NCI-H345 (cell line): ENCODE results near the gene MYL6B.

Experiments
- DNase-seq: peaks from one replicate; lab custom pipeline; 2025; lab: John Stamatoyannopoulos, UW

The MYL6B gene

DNA sequence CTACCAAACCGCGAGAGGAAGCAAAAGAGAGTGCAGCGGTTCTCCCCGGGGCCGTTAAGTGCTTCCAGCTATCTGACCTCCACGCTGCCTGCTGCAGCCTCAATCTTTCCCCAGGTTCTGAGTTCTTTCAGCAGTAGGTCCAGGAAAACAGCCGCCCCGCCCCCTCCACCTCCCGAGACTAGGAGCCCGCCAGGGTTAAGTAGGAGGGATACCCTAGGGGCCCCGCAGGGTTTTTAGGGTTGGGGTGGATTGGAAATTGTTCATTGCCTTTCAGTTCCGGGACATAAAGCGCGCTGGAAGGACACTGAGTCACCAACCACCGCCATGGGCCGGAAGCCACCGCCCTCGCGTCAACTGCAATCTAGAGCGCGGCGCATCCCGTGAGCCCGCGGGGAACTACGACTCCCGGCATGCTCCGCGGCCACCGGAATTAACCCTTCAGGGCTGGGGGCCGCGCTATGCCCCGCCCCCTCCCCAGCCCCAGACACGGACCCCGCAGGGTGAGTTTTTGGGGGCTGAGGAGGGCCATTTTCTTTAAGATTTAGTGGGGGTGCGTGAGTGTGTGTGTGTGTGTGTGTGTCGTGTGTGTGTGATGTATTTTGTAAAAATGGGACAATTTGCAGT, at the start of gene MYL6B:
Gene MYL6B (plus strand): TSS at position 456 of the 624 bp plus-strand sequence. CDS start 1,332 bp downstream, outside the sequence.
- DNase-seq, result peak; percentile 94

DNA sequence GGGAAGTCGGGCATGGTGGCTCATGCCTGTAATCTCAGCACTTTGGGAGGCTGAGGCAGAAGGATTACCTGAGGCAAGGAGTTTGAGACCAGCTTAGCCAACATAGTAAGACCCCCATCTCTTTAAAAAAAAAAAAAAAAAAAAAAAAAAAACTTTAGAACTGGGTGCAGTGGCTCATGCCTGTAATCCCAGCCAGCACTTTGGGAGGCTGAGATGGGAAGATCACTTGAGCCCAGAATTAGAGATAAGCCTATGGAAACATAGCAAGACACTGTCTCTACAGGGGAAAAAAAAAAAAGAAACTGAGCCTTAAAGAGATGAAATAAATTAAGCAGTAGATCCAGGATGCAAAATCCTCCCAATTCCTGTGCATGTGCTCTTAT, 49.7 kb upstream of the MYL6B start:
- no peak for DNase-seq

DNA sequence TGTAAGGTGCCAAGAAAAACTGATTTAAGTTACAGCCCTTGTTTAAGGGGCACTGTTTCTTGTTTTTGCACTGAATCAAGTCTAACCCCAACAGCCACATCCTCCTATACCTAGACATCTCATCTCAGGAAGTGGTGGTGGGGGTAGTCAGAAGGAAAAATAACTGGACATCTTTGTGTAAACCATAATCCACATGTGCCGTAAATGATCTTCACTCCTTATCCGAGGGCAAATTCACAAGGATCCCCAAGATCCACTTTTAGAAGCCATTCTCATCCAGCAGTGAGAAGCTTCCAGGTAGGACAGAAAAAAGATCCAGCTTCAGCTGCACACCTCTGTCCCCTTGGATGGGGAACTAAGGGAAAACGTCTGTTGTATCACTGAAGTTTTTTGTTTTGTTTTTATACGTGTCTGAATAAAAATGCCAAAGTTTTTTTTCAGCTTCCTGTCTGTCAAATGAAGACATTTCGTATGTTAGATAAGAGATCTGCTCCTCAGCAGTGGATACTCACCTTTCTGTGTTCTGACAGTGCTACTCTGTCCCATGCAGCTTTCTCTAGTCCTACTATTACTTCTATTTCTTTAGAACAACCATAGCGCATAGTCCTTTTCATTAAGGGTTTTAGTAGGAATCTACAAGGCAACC, 49.2 kb upstream of the MYL6B start:
- DNase-seq, result no peak

DNA sequence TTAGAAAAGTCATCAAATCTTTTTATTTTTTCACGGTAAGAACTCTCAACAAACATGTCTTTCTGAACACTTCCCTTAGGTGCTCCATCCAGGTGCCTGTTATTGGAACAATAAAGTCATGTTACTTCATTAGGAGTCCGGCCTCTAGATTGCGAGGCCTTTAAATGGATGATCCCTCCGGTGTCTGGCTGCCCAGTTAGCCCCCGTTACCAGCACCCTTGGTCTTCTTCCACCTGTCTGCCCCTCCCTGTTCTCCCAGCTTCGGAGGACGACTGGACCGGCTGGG, 48.6 kb upstream of the MYL6B start:
- DNase-seq, result no peak

DNA sequence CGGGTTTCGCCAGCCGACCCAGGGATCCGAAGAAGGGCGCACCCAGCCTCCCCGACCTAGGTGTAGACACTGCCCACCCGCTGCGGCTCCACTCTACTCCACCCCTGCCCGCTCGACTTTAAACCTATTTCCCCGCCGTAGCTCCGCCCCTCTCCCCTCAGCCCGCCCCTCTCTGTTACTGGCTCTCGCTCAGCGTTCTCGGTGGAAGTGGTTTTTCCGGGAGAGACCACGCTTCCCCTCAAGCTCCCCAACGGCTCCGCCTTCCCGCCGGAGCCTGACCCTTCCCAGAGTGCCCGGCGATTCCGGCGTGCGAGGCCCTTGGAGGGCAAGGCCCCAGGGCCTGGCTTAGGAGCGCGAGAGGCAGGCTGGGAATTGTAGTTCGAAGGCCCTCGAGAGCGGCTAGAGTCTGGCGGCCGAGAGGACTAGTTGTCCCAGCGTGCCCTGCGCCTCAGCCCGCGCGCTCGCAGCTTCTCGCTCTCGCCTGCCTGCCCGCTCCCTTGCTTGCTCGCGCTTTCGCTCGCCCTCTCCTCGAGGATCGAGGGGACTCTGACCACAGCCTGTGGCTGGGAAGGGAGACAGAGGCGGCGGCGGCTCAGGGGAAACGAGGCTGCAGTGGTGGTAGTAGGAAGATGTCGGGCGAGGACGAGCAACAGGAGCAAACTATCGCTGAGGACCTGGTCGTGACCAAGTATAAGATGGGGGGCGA, 48.1 kb upstream of the MYL6B start, which contains the start of gene PA2G4:
Gene PA2G4 (plus strand): TSS at position 451 of the 706 bp plus-strand sequence. CDS start 179 bp downstream, at position 630.
- DNase-seq, result peak; percentile 99

DNA sequence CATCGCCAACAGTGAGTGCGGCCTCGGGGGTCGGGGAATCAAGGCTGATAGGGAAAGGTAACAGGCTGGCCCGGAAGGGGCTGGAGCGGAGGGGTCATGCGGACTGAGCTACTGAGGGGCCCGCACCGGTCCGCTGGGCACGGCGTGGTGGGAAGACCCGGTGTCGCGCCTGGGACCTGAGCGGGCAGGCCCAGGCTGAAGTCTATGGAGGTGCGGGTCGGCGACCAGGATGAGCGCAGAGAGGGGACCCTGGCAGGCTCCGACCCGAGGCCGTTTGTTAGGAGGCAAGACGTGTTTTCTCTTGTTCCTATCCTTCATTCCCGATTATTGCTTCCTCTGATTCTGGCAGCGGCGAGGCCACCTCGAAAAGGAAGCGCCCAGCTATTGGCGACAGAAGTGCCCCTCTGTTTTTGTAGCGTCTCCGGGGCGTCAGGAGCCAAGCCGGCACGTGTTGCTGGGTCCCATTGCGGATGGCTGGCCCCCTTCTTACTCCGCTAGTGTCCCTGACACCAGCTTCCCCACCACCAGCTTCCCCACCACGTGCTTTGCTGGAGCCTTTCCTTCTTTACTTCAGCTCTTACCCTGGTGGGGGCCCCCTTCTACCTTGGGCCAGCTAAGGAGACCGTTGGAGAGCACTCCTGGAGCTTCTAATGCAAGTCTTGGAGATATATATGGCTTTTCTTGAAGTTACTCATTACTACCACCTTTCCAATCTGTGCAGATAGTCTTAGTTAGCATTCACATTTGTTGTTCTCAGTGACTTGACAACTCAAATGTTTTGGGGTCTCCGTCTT, 47.4 kb upstream of the MYL6B start:
- no peak for DNase-seq

DNA sequence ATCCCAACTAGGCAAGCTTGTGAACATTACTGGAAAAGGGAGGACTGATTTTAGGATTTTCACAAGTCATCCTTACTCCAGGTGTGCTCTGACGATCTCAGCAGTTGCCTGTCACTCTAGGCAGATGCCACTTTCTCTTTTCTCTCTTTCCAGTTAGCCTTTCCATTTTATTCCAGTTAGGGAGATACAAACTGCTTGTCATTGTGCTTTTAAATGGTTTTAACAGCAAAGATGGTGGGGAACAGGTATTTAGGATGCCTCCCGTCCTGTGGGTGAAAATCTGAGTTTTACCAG, 46.8 kb upstream of the MYL6B start:
- no peak for DNase-seq

DNA sequence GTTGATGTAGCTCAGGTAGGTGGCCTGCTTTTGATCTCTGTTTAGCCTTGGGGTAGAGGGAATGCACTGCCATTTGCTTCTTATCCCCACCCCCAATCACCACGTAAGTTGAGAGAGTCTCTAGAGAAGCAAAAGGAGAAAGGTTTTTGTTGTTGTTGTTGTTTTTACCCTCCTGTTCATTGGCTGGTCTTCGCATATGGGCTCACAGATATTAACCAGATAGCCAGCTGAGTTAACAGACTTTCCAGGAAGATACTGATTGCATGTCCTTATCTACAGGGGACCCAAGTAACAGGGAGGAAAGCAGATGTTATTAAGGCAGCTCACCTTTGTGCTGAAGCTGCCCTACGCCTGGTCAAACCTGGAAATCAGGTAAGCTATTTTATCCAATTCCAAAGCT, 45.1 kb upstream of the MYL6B start:
- DNase-seq, result no peak

DNA sequence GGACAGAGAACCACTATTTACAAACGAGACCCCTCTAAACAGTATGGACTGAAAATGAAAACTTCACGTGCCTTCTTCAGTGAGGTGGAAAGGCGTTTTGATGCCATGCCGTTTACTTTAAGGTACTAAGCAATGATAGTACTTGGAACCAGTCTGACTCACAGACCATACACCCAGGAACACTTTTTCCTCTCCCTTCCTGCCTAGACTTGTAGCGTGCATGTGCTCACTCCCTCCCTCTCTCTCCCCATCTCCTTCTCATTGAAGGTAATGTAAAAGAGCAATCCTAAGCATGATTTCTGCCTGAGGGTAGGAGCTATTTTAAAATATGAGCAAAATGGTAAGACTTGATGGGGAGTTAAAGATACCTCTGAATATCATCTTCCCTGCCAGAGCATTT, 41.8 kb upstream of the MYL6B start:
- DNase-seq, result no peak

DNA sequence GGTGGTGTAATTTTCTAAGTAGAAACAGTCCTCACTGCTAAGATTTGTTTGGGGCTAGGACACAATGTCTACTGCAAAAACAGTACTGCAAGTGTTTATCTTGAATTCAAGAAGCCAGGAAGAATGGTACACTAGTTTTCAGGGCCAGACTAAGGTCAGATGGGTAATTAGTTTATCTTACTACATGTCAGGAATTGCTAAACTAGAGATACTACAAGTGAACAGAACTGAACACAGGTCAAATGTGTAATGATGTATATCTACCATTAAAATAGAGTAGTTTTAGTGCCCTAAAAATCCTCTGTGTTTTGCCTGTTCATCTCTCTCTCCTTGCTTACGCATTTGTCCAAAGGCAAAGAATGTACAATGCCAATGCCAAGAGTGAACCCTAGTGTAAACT, 38.3 kb upstream of the MYL6B start:
- no peak for DNase-seq

DNA sequence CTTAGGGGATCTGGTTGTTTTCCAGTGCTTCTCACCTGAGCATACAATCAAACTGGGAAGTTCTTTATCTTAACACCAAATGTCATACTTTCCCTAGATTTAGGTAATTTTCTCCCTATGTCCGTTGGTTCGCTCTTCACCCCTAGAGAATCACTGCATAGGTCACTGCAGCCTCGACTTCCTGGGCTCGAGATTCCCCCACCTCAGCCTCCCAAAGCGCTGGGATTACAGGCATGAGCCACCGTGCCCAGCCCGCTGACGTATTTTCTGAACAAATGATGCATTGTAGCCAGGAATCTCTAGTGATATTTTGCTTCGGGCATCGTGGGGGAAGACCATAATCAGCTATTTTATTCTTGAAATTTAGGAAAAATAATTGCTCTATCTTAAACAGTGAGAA, 37.1 kb upstream of the MYL6B start:
- DNase-seq, result no peak

DNA sequence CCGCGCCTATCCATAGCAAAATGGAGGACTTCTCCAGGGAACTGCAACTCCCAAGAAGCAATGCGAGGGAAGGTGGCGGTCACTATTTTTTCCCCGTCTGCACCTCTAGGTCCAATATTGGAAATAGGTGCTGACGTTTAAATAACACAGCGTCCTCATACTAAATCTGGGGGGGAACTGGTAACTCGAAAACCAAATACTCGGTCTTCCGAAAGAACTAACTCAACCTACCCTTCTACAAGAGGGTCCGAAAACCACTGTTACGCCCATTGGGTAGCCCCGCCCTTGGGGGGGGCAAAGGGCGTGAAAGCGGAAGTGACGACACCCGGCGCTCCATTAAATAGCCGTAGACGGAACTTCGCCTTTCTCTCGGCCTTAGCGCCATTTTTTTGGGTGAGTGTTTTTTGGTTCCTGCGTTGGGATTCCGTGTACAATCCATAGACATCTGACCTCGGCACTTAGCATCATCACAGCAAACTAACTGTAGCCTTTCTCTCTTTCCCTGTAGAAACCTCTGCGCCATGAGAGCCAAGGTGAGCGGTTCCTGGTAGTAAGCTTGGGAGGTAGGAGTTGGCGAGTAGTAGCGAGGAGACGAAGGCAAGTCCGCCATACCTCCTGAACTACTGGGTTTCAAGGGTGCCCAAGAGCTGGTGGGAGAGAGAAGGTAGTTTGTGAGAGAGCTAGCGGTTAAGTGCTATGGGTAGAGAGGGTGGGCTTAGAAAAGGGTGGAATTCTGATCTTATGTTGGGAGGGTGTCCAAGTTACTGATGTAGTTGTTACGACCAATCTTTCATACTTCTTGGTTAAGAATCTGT, 35.9 kb upstream of the MYL6B start, which contains the start of gene RPL41:
Gene RPL41 (plus strand): TSS at position 367 of the 815 bp plus-strand sequence.
- peak; percentile 97 for DNase-seq

DNA sequence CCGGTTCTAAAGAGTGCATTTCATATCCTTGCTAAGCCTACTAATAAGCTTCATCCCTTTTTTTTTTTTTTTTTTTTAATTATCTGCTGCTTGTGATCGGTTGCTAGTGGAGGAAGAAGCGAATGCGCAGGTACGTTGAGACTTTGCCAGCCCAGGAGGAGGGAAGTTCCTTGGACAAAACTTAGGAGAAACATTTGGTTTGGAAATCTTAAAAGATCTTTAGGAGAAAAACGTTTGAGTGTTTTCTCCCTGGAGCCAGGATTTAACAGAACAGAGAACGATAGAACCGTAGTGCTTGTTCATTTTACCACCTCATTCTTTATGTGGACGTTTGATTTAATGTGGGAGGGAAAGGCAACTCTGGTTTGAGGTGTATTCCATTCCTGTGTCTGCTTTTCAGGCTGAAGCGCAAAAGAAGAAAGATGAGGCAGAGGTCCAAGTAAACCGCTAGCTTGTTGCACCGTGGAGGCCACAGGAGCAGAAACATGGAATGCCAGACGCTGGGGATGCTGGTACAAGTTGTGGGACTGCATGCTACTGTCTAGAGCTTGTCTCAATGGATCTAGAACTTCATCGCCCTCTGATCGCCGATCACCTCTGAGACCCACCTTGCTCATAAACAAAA, 35.2 kb upstream of the MYL6B start:
- DNase-seq, result peak; percentile 22

DNA sequence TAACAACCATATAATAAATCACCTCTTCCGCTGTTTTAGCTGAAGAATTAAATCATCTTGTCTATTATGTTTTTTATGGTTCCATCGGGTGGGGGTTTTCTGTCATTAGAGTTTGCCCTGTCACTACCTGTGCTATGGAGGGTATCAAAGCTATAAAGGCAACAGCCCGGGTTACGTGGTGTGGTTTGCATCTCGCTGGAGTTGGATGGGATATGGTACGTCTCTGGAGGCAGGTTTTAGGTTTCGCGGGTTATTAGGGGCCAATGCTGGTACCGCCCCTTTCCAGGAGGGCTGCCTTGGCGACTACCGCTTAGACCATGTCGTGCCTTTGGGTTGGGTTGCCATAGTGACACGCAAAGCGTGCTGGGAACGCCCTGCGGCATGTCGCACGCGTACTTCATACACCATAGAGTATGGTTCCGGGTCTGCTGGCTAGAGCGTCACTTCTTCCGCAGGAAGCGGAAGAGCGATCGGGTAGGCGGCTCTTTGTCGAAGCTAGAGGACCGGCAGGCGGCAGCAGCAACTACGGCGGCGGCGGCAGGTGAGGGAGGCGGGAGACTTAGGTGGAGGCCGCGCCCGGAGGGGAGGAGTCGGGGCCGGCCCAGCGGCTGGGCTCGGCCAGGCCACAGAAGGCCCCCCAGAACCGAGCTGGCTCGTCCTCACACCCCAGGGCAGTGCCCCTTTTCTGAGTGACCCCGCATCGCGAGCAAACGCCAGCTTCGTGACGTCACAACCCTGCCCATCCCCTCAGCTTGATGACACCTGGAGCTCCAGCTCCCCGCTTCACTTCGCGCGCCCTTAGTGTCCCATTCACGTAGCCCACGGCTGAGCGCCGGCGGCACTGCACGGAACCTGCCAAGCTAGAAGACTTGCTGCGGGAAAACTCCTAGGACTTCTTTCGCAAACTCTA, 34.4 kb upstream of the MYL6B start, which contains the start of gene ZC3H10:
Gene ZC3H10 (plus strand): TSS at position 489 of the 910 bp plus-strand sequence. CDS start 2,297 bp downstream, outside the sequence.
- DNase-seq, result peak; percentile 99

DNA sequence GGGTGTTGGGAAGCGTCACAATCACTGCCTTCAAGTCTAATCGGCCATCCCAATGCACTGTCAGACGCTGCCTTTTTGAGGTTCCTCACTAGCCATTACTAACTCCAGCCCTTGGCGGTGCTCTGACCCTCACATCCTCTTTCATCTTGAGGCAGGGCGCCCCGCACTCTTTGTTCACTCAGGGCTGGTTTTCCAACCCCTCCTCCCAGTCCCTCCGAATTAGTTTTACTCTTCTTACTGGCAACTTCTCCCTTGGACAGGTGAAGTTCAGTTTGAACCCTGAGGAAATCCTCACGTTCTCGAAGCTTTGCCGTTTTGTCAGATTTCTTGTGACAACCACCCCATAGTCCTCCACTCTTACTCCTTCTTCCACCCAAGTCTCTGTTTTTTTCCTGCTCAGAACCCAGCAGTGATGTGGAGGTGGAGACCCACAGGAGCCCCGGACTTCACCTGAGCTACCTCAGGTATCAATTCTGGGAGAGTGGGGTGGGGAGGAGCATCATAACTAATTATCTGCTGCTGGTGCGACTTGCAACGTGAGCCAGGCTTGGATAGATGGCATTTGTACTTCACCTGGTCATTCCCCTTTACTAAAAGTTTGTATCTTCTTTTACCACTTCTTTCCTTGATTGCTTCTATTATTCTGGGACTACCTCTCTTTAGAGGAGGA, 33.6 kb upstream of the MYL6B start:
- peak; percentile 21 for DNase-seq

DNA sequence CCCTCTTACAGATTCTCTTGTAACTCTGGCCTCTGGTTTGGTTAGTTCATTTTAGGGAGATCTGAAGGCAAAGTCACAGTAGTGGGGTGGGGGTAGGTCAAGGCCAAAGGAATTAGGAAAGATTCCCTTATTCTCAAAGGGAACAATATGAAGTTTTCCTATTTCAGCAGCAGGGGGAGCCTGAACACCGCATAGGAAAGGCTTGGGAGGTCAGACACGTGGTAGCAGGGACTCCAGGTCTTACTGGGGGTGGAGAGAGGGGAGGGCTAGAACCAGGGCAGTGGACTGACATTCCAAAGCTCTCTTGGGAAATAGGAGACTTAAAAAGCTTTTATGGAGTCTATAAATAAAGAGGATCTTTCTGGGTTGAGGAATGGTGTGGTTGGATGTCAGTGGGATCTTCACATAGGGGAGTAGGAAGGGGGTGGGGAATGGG, 33.0 kb upstream of the MYL6B start:
- DNase-seq, result peak; percentile 62

DNA sequence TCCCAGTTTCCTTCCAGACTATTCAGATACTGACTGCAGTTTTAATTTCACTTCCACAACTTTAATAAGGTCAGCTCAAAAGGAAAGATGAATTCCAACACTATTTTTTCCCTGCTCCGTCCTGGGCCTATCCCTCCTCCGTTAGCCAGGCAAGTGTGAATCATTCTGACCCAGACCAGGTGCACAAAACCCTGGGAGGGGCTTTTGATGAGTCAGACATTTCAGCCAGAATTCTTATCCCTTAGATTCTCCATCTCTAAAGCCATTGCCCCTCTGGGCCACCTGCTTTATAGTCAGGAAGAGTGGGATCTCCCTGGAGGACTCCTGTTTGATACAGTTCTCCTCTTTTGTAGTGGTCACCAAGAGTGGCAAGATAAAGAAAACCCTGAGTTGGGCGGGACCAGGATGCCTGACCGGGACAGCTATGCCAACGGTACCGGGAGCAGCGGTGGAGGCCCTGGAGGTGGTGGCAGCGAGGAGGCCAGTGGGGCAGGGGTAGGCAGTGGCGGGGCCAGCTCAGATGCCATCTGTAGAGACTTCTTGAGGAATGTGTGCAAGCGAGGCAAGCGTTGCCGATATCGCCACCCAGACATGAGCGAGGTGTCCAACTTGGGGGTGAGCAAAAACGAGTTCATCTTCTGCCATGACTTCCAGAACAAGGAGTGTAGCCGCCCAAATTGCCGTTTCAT, 32.1 kb upstream of the MYL6B start:
- no peak for DNase-seq

DNA sequence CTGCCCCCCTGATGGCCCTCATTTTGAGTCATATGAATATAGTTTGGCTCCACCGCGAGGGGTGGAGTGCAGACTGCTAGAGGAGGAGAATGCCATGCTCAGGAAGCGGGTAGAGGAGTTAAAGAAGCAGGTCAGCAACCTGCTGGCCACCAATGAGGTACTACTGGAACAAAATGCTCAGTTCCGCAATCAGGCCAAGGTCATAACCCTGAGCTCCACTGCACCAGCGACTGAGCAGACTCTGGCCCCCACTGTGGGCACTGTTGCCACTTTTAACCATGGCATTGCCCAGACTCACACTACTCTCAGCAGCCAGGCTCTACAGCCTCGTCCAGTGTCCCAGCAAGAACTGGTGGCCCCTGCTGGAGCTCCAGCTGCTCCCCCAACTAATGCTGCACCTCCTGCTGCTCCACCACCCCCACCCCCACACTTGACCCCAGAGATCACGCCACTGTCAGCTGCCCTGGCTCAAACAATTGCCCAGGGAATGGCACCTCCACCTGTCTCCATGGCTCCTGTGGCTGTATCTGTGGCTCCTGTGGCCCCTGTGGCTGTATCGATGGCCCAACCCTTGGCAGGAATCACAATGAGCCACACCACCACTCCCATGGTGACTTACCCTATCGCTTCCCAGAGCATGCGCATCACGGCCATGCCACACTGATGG, 31.1 kb upstream of the MYL6B start:
- DNase-seq, result no peak
